SK-N-DZ (cell line): ENCODE results near the gene VCAN.

ENCODE experiments used
- DNase-seq: peaks from one replicate; pipeline ENCODE4 v3.0.0-alpha.2; 2015; ENCODE audit warnings: low spot score

Gene VCAN

DNA sequence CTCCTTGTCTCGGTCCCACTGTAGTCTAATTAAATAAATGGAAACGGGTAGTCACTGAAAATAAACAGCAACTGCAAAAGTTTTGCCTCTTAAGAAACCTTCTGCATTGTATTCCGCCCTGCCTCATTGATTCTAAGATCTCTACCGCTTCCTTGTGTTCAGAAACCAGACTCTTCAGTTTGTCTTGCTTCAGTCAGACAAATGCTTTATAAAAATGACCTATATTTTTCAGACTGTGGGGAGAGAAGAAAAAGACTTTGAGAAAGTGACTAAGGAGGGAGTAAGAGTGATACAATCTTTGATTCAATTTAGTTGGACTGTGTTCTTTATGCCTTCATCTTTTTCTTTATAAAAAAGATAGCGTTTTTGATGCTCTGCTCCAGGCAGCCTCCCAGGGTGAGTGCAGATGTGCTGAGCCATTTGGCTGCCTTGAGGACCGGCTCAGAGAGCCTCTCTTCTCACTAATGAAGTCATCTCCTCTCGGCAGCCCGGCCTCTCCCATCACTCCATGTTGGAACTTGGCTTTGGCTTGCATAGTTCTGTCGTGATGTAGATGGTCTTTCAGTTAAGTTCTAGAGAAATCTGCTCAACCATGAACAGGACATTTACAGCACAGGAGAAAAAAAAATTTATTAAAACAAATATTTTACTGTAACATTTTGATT is 4.0 kb upstream of the VCAN start:
- DNase-seq, result peak; percentile 34

DNA sequence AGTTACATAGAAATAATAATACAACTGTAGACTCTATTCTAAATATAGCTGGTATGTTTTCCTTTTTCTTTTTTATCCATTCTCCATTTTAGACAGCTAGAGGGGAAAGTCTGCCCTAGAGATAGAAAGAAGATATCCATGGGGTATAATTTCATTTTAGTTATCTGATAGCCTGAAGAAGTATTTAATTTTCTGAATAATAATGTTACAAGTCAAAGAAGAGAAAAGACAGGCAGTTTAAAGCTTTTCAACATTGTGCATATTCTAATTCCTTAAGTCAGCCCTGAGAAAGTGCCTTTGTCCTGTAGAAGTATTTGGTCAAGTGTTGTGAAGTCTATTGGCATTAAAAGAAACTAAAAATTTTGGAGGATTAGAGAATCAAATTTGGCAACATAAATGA is 2.5 kb upstream of the VCAN start:
- DNase-seq, result no peak

DNA sequence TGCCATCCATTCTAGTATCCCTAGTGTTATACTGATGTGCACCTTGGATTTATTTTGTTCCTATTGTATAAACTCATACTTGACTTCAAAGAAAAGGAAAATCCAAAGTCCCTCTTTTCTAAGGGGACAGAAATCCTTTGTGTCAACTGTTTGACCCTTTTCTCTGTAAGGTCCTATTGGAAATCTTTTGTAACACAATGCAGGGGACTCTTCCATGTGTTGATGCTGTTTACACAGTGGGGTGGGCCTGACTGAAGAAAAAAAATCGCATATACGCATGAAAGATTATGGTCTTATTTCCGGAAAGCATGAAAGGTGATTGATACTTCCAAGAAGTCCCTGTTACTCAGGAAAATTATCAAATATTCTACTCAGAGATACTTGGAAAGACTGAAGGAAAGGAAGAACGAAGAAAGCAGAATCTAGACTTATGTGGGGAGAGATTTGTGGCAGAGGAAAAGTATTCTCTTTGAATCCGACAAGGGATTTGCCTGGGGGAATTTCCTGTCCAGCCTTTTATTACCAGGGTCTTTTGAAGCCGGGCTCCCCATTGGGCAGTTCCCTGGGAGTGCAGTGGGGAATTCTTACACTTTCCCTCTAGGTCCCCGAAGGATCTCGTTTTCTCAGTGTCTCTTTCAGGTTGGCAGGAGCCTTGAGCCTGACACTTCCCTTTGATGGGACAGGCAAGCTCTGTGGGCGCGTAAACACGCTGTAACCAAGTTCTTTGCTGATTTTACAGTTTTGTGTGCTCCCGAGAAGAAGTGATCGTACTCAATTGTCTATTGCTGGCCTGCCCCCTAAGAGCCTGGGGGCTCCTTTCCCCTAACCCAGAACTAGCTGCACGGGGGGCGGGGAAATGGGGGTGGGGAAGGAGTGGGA is 779 bp upstream of the VCAN start:
- DNase-seq, result peak; percentile 48

DNA sequence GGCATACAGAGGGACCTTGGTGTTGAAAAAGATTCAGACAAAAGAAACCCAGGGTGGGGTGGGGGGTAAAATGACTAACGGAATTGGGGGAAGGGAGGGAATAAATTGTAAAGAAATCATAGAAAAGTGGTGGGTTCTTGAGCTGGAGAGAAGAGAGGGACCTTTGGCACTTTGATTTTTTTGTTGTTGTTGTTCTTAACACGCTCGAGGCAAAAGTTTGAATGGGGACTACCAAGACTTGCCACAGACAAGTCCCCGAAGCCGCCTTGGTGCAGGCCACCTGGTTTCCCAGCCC is 616 bp downstream of the VCAN start:
- DNase-seq, result no peak

DNA sequence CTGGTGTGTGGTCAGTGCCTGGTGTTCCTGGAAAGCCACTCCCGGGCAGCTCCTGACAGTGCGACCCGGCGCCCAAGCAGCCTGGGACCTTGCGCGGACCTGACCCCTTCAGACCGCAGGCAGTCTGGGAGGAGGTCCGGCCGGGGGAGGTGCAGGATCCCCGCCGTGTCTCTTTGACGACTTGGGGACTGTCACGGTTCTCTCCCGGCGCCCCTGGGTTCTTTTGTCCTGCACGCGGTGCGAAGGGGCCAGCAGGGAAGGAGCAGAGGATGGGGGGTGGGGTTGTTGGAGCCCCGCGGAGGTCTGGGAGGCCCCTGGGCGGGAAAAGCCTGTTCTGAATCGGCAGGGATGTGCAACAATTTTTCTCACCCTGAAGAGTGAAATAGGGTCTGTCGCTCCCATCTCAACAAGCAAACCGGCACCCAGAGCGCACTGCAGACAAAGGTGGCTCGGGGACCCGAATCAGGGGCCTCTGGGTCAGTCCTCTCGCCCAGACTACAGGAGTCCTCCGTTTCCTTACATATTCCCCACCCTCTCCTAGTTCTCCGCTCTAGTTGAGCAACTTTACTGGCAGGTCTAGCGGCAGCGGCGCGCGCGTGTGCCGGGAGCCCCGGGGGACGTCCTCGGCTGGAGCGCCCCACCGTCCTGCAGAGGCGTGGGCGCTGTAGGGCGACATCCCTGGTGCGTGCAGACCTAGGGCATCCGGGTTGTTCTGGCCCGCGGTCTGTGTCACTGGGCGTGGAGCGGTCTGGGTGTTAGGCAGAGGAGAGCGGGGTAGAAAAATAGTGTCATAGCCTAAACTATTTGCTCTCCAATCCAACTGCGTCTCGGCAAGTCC is 1.2 kb downstream of the VCAN start:
- peak; percentile 66 for DNase-seq

DNA sequence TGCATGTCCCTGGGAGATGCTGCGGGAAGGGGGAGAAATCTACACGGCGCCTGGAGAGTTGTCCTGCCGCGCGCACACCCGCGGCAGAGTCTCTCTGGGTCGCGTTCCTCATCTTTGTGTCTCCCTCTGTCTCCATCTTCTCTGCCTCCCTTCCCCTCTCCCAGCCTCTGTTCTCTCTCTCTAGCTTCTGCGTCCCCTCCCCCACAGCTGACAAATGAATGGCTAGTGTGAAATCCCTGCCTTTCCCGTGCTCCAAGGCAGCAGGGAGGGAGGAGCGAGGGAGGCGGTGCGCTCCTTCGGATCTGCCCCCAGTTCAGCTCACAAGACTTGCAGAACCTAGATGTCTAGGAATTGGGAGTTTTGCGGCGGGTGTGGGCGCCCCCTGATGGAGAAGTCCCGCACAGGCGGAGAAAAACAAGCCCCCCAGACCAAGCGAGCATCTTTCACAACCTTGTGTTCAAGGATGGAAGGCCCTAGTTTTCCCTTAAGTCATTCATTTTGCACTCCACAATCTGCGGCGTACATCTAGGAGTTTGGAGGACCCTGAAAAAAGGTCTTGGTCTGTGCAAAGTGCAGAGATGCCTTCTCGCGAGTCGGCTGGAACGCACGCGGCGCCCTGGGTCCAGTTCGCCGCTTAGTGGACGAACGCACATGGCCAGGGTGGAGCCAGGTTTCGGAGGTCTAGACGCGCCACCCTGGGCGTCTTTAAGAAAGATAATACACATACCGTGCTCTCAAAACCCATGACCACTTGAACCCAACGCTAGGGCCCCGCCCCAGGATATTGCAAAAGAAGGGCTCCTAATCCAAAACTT is 2.0 kb downstream of the VCAN start:
- DNase-seq, result peak; percentile 99

DNA sequence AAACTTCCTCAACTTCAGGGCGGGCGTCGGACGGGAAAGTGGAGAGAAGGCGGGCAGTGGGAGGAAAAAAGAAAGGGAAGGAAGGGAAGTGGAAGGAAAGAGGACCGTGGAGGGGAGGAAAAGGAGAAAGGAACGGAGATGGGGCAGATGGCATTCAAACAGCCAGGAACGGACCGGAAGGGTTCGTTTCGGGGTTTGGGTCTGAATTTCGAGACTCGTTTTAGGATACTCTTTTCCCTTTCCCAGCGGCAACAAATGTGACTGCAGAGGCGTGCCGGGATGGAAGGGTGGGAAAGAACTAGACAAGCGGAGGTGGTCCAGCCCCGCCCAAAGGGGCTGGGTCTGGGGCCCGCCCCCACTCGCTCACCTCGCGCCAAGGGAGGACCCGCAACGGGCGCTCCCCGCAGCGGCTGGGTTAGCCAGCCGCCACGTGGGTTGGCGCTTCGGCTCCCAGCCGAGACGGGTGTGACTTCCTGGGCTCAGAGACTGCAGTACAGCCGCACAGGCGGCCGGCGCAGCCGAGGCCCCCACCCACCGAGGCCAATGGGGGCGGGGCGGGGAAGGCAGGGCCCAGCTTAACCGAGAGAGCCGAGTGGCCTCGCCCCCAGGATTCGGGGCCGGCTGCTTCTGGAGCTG is 2.7 kb downstream of the VCAN start:
- peak; percentile 93 for DNase-seq

DNA sequence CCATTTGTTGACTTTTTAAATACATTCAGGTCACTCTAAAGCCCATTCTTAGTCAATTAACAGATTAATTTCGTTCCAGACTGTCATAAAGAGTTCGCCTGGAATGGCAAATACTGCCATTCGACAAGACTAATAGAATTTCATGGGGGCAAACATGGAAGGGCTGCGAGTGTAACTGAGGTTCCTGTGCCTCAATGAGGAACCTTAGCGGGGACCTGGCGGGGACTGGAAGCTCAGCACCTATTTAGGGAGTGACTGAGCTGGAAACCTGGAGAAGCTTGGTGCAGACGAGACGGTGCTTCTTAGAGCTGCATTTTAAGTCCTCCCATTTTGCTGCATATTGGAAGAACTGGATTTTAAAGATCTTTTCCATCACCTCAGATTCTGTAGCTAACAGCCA is 3.4 kb downstream of the VCAN start:
- DNase-seq, result peak; percentile 18

DNA sequence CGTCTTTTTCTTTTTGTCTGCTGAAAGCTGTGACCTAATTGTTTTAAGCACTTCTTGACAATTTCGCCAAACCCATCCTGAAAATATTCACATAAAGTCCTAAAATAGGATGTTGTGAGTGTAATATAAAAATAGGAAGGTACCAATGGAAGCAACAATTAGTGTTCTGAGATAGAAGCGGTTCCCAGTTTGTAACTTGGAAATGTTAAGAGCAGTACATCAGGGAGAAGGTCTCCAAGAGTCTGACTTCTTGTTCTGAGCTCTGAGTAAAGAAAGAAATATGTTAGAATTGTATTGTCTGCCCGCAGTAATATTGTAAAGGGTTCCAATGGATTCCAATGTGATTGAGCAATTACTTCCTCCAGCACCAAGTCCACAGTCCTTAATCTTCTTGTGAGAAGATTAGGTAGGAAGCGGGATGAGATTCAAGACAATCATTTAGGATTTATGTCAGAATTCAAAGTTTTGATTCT is 3.9 kb downstream of the VCAN start:
- no peak for DNase-seq

DNA sequence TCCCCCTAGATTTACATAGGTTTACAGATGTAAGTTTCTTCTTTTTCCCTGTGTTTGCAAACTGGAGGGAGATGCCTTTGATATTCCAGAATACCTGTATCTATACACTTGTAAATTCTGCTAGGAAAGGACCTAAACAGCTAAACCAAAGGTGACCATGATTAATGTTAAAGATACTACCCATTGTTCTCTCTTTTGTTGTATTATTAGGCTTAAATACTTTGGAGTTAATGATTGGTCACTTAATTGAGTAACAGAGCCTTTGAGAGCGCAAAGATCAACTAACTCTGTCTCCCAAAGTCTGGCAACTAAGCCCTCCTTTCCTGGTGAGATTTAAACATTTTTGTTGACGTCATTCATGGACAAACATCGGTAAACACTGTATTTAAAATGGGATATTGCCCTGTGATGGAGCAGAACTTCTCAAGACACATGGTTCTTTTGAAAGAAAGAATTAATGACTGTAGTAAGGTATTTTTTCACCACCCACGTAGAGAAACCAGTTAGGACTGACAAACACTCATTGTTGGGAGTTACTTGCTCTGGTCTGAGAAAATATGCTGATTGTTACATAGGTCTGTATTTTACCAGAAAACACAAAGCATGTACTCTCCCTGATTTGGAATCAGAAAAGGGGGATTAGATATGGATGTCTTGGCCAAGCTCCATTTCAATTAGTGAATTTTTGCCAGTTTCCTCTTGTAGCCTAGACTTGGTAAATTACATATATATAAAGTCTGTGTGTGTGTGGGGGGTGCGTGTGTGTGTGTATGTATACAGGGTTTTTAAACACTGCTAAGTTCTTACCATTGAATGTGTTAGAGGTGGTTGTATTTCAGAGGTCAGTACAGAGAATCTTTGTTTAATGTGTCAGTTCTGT is 4.6 kb downstream of the VCAN start:
- no peak for DNase-seq

DNA sequence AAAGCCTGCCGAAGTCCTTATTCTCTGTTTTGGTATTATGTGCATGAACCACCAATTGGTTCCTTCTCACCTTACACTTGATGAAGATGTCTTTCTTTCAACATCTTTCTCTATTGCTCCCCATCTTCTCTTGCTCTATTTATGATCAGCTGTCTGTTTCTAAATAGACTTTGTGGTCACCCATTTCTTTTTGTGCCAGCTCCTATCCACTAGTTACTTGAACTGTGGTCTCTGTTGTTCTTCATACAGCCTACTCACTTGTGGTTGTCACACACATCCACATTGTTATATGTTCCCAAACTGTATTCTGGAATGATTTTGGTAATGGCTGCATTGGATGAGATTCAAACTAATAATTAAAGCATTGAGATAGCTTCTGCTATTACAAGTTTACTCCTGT is 11.4 kb downstream of the VCAN start:
- DNase-seq, result no peak

DNA sequence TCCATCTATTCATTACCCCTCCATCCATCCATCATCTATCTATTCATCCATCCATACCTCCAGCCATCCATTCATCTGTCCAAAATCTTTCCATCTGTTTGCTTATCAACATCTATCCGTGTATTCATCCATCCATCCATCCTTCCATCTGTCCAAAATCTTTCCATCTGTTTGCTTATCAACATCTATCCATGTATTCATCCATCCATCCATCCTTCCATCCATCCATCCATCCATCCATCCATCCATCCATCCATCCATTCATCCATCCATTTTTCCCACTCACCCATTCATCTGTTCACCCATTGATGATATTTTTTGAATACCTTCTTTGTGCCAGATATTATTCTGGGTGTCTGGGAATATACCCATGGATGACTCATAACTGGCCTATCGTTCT is 12.8 kb downstream of the VCAN start:
- DNase-seq, result no peak

DNA sequence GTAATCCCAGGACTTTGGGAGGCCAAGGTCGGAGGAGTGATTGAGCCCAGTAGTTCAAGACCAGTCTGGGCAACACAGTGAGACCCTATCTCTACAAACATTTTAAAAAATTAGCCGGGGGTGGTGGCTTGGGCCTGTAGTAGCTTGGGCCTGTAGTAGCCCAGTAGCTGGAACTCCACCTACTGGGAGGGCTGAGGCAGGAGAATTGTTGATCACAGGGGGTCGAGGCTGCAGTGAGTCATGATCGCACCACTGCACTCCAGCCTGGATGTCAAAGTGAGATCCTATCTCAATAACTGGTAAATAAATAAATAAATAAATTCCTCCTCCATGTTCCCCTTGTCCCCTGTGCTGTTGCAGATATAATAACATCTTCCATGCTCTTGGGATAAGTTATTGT is 14.3 kb downstream of the VCAN start:
- no peak for DNase-seq

DNA sequence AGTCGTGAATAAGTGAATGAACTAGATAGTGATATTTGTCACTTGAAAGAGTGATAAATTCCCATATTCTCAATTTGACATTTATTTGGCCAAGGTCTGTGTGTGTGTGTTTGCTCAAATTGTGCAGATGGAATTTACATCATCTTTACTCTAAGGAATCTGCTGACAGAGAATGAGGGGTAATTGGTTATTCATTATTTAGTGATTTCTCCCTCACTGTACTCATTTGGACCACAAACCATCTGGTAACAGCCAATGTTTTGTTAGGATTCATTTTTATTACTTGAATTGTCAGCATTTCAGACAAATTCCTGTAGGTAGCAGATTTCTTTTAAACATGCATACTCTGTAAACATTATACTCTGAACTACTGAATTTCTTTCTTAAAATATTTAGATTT is 15.6 kb downstream of the VCAN start:
- DNase-seq, result no peak

DNA sequence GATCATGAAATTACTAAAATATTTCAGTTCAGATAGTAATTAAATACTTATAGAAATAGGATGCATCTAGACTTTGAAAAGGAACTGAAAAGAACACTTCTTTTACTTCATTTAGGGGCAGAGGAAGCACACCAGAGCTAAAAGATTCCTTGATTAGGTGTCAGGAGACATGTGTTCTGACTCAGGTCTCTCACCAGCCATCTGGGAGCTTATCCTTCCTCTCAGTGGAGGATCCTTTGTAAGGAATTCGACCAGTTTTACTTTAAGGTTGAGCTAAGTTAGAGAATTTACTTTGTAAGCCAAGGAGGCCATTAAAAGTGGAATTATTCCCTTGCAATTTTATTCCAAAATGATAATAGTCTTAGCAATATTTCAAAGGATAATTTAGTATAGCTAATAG is 16.7 kb downstream of the VCAN start:
- DNase-seq, result no peak

DNA sequence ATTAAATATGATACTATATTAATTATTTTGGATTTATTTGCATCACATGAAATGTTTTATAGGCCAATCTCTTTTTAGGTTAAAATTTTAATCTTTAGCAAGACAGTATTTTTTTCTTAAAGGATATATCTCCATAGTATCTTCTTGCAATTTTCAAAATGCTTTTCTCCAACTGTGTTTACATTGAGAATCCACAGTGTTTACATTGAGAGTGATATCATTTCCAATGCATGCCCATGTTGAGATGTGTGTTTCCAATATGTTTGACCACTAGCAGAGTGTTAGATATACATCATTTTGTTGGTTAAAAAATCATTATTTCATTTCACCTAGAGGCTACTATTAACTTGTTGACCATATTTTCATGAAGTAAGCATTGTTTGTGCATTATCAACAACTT is 17.3 kb downstream of the VCAN start:
- DNase-seq, result no peak

DNA sequence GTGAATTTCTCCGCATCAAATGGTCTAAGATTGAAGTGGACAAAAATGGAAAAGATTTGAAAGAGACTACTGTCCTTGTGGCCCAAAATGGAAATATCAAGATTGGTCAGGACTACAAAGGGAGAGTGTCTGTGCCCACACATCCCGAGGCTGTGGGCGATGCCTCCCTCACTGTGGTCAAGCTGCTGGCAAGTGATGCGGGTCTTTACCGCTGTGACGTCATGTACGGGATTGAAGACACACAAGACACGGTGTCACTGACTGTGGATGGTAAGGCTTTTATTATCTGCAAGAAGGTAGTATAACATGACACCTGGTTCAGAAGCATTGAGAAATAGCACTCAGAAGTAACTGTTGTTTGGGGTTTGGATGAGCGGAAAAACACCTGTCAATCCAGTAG is 18.7 kb downstream of the VCAN start:
- DNase-seq, result no peak

DNA sequence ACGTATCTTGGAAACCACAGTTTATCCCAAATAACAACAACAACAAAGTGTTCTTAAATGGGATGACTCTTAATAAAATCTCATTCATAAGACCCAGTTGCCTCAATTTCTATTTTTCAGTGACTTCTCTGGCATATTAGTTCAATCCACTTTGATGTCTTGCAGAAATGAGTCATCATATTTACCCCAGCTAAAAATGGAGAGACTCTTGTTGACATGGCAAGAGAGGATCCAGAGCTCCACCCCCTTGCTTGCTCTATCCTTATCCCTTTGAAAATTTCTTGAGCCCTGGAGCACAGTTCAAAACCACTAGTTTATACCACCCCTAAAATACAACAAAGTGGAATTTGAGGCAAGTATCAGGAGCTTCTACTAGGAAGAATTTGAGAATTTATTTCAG is 20.8 kb downstream of the VCAN start:
- DNase-seq, result no peak

DNA sequence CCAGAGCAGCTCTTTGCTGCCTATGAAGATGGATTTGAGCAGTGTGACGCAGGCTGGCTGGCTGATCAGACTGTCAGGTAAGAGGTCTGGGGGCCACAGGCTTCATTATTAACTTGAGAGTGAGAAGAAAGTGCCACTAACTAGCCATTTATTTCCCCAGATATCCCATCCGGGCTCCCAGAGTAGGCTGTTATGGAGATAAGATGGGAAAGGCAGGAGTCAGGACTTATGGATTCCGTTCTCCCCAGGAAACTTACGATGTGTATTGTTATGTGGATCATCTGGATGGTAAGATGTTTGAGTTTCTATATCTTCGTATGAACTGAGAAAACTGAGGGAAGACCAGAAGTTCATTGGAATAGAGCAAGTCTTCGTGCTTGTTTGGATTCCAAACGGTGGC is 22.1 kb downstream of the VCAN start:
- no peak for DNase-seq

DNA sequence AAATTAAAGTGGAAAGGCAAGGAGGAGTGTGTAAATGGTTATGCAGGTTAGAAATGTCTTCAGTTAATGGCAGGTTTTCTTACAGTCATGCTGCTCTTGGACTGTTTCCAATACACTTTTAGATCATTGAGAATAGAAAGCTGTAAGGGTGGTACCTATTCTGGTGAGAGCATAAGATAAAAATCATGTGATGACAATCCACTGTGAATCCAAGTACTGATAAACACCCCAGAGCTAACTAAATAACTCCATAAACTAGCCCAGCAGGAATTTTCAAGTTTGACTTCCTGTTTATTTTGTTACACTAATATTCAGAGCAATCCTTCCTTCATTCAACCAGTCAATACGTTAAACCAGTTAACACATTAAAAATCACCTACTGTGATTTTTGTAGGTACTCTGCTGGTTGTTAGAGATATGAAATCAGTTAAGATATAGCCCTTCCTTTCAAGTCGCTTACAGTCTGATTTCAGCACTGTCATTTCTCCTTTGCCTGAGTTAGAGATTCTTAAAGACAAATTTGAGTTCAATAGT is 22.6 kb downstream of the VCAN start:
- no peak for DNase-seq
